A673 (cell line): Measurements from ENCODE around the gene LPCAT4. TPM values are rescaled to one million over a fixed set of nuclear protein-coding genes. Genes with fewer than 3 reads are reported as not detected.
"Not testable (repeated sequence)": the region's sequence is repeated elsewhere in the genome, so short reads cannot be mapped to it uniquely, and the experiment has no call there.

Source experiments
- BruUV-seq: library from RNA; stranded (reverse); fragments of 400-500 nt; replicated peaks from 2 replicates; lab custom pipeline; 2021; lab: Mats Ljungman, UMichigan
- CTCF ChIA-PET: fragments of 300-600 bp; sonication (Branson Sonifier 250); formaldehyde crosslinking; loops from one replicate; lab custom pipeline; 2022; ENCODE audit warnings: antibody characterized with exemption; lab: Charles Lee
- POLR2A ChIA-PET: fragments of 300-600 bp; sonication (Branson Sonifier 250); formaldehyde crosslinking; loops from one replicate; lab custom pipeline; 2022; ENCODE audit warnings: antibody characterized with exemption; ENCODE audit not compliant: low non-redundant PET; lab: Charles Lee
- DNase-seq: peaks from one replicate; pipeline ENCODE4 v3.0.0-alpha.2; 2015; ENCODE audit warnings: low spot score
- H3K27ac ChIP-seq: fragments of 200-600 bp; sonication (generic); 2 replicates; pipeline ENCODE4 v1.5.1; 2016; ENCODE audit warnings: mixed run types, low read depth, mild to moderate bottlenecking, mixed read lengths, antibody characterized with exemption, low read length; ENCODE audit not compliant: poor library complexity, severe bottlenecking
- H3K27me3 ChIP-seq: fragments of 200-600 bp; sonication (generic); replicated peaks from 2 replicates; pipeline ENCODE4 v1.6.1; 2017; ENCODE audit warnings: mixed run types, low read depth, mild to moderate bottlenecking, mixed read lengths, antibody characterized with exemption, low read length; ENCODE audit not compliant: insufficient read depth, poor library complexity
- H3K36me3 ChIP-seq: fragments of 200-600 bp; sonication (generic); 2 replicates; pipeline ENCODE4 v1.6.1; 2016; ENCODE audit warnings: mixed run types, mild to moderate bottlenecking, mixed read lengths, antibody characterized with exemption, low read length; ENCODE audit not compliant: insufficient read depth, poor library complexity, severe bottlenecking
- H3K4me1 ChIP-seq: fragments of 200-600 bp; sonication (generic); 2 replicates; pipeline ENCODE4 v1.6.1; 2017; ENCODE audit warnings: mixed run types, mild to moderate bottlenecking, mixed read lengths, antibody characterized with exemption, low read length; ENCODE audit not compliant: insufficient read depth, poor library complexity, severe bottlenecking
- H3K4me3 ChIP-seq: fragments of 200-600 bp; sonication (generic); 2 replicates; pipeline ENCODE4 v1.5.1; 2016; ENCODE audit warnings: low read depth, mixed run types, mild to moderate bottlenecking, mixed read lengths, low read length; ENCODE audit not compliant: poor library complexity, severe bottlenecking
- H3K9me3 ChIP-seq: fragments of 200-600 bp; sonication (generic); 2 replicates; pipeline ENCODE4 v1.6.1; 2016; ENCODE audit warnings: mixed run types, low read depth, mild to moderate bottlenecking, mixed read lengths, antibody characterized with exemption, low read length; ENCODE audit not compliant: poor library complexity, severe bottlenecking
- intact Hi-C: fragments of 100-400 bp; cut with micrococcal nuclease; formaldehyde crosslinking; loops from one replicate; pipeline ENCODE4 v1.10.0; 2022; ENCODE audit not compliant: unreplicated experiment
- total RNA-seq: library from RNA; stranded (reverse); gene quantifications from 2 replicates; pipeline ENCODE4 v1.2.3, GENCODE V29; 2021

Gene LPCAT4
- total RNA-seq, 1 experiment from 2014 or later = 37.8 TPM

GRCh38 chr15:34397637-34398259 lies 30.8 kb upstream of the LPCAT4 start:
- H3K36me3 ChIP-seq, H3K27ac ChIP-seq, intact Hi-C loops, H3K9me3 ChIP-seq, H3K4me1 ChIP-seq, DNase-seq, BruUV-seq, CTCF ChIA-PET, H3K4me3 ChIP-seq, POLR2A ChIA-PET, H3K27me3 ChIP-seq: not testable (repeated sequence)

- DNase-seq, H3K9me3 ChIP-seq, CTCF ChIA-PET, H3K4me1 ChIP-seq, H3K27me3 ChIP-seq, BruUV-seq, POLR2A ChIA-PET, H3K27ac ChIP-seq, H3K36me3 ChIP-seq, H3K4me3 ChIP-seq, intact Hi-C loops: not testable (repeated sequence)
These were observed 26.0 kb upstream of the LPCAT4 start for GRCh38 chr15:34392981-34393380.

GRCh38 chr15:34389594-34390086 lies 22.6 kb upstream of the LPCAT4 start:
- H3K9me3 ChIP-seq, CTCF ChIA-PET, H3K4me1 ChIP-seq, DNase-seq, intact Hi-C loops, H3K4me3 ChIP-seq, H3K27ac ChIP-seq, BruUV-seq, POLR2A ChIA-PET, H3K36me3 ChIP-seq, H3K27me3 ChIP-seq: not testable (repeated sequence)

- H3K36me3 ChIP-seq, H3K27ac ChIP-seq, H3K27me3 ChIP-seq, H3K9me3 ChIP-seq, H3K4me1 ChIP-seq, POLR2A ChIA-PET, DNase-seq, H3K4me3 ChIP-seq, intact Hi-C loops, CTCF ChIA-PET, BruUV-seq: not testable (repeated sequence)
These were observed 15.0 kb upstream of the LPCAT4 start for GRCh38 chr15:34381829-34382521.

- BruUV-seq, intact Hi-C loops, CTCF ChIA-PET: not testable (repeated sequence)
These were observed 13.5 kb upstream of the LPCAT4 start for GRCh38 chr15:34380491-34380890.

More at GRCh38 chr15:34380491-34380890, 13.5 kb upstream of the LPCAT4 start:
- POLR2A ChIA-PET, DNase-seq, H3K4me1 ChIP-seq, H3K4me3 ChIP-seq, H3K27ac ChIP-seq, H3K36me3 ChIP-seq, H3K27me3 ChIP-seq, H3K9me3 ChIP-seq: not testable (repeated sequence)
